SU-DHL-6 (cell line): Measurements from ENCODE around the gene CYTH1.

Source experiments
- H2AFZ ChIP-seq: fragments of 200-600 bp; sonication (generic); 2 replicates; pipeline ENCODE4 v1.6.1; 2014; ENCODE audit warnings: low read depth, mild to moderate bottlenecking, moderate library complexity, mixed read lengths, antibody characterized with exemption, low read length; ENCODE audit not compliant: severe bottlenecking
- H3F3A ChIP-seq: fragments of 200-600 bp; shearing (Covaris generic); 2 replicates; pipeline ENCODE4 v1.6.0; 2016; ENCODE audit warnings: antibody characterized with exemption, mild to moderate bottlenecking; ENCODE audit not compliant: insufficient read depth
- H3K27ac ChIP-seq: fragments of 200-600 bp; sonication (generic); 2 replicates; pipeline ENCODE4 v1.5.1; 2016; ENCODE audit warnings: low read depth, mild to moderate bottlenecking, low read length, moderate library complexity, mixed read lengths
- H3K27me3 ChIP-seq: fragments of 200-600 bp; sonication (generic), shearing (Covaris generic); 2 replicates; pipeline ENCODE4 v1.6.0; 2014; ENCODE audit warnings: mild to moderate bottlenecking, low read length
- H3K36me3 ChIP-seq: fragments of 200-600 bp; sonication (generic); 2 replicates; pipeline ENCODE4 v1.6.1; 2014; ENCODE audit warnings: mild to moderate bottlenecking, low read length, mixed read lengths
- H3K4me2 ChIP-seq: fragments of 300-600, 200-600 bp; shearing (Covaris generic), sonication (generic); 2 replicates; pipeline ENCODE4 v1.6.0; 2014; ENCODE audit warnings: low read length, low read depth, mild to moderate bottlenecking; ENCODE audit not compliant: poor library complexity, severe bottlenecking
- H3K4me3 ChIP-seq: fragments of 200-600 bp; sonication (generic); 2 replicates; pipeline ENCODE4 v1.5.1; 2014; ENCODE audit warnings: antibody characterized with exemption, low read length, mild to moderate bottlenecking, mixed read lengths; ENCODE audit not compliant: insufficient read depth, poor library complexity, severe bottlenecking
- H3K79me2 ChIP-seq: fragments of 200-600 bp; sonication (generic); 2 replicates; pipeline ENCODE4 v1.6.1; 2014; ENCODE audit warnings: mild to moderate bottlenecking, low read length, moderate library complexity; ENCODE audit not compliant: insufficient read depth
- H3K9ac ChIP-seq: fragments of 200-600 bp; sonication (generic); 2 replicates; pipeline ENCODE4 v1.7.0; 2014; ENCODE audit warnings: mild to moderate bottlenecking, low read length
- H3K9me2 ChIP-seq: fragments of 200-600 bp; sonication (generic); replicated peaks from 2 replicates; pipeline ENCODE4 v1.6.1; 2014; ENCODE audit warnings: low read length; ENCODE audit not compliant: insufficient read depth
- H3K9me3 ChIP-seq: fragments of 200-600 bp; sonication (generic); 2 replicates; pipeline ENCODE4 v1.6.1; 2014; ENCODE audit warnings: low read length, mixed read lengths; ENCODE audit not compliant: insufficient read depth
- H4K20me1 ChIP-seq: fragments of 200-600 bp; sonication (generic); 2 replicates; pipeline ENCODE4 v1.6.1; 2014; ENCODE audit warnings: low read depth, mild to moderate bottlenecking, antibody characterized with exemption, low read length, moderate library complexity, mixed read lengths
- EZH2phosphoT487 ChIP-seq: fragments of 200-600 bp; sonication (generic), shearing (Covaris generic); conservative IDR thresholded peaks from 2 replicates; pipeline ENCODE4 v1.6.1; 2018; ENCODE audit warnings: mild to moderate bottlenecking, antibody characterized with exemption, low read length, moderate library complexity, mixed read lengths
- TF ChIP-seq, protein P1 (sequence below): fragments of 200-600 bp; sonication (generic); IDR thresholded peaks from one replicate; pipeline ENCODE4 v1.5.1; 2017; ENCODE audit warnings: antibody characterized with exemption, mild to moderate bottlenecking, low read length, moderate library complexity; ENCODE audit not compliant: insufficient read depth, poor library complexity, severe bottlenecking

The CYTH1 gene

GRCh38 chr17:78789663-78790181, 7.6 kb upstream of the CYTH1 start:
- Histone ChIP-seq H2AFZ (no peak overlapping the region), H3K9me3 (no peaks in the 10 kb centered on the region), H3K9ac (no peak overlapping the region), H3K27ac (no peak overlapping the region), H3F3A (0 out of 2 replicates have a peak, but pooled peaks cover 2% of the 10 kb centered on the region), H3K4me2 (no peak overlapping the region), H3K27me3 (no peaks in the 10 kb centered on the region), H3K9me2 (no peaks in the 10 kb centered on the region), H3K36me3 (no peaks in the 10 kb centered on the region), H4K20me1 (no peaks in the 10 kb centered on the region), H3K4me3 (no peak overlapping the region), H3K79me2 (no peaks in the 10 kb centered on the region)
- no peak for TF ChIP-seq EZH2phosphoT487
- TF ChIP-seq, protein P1, sequence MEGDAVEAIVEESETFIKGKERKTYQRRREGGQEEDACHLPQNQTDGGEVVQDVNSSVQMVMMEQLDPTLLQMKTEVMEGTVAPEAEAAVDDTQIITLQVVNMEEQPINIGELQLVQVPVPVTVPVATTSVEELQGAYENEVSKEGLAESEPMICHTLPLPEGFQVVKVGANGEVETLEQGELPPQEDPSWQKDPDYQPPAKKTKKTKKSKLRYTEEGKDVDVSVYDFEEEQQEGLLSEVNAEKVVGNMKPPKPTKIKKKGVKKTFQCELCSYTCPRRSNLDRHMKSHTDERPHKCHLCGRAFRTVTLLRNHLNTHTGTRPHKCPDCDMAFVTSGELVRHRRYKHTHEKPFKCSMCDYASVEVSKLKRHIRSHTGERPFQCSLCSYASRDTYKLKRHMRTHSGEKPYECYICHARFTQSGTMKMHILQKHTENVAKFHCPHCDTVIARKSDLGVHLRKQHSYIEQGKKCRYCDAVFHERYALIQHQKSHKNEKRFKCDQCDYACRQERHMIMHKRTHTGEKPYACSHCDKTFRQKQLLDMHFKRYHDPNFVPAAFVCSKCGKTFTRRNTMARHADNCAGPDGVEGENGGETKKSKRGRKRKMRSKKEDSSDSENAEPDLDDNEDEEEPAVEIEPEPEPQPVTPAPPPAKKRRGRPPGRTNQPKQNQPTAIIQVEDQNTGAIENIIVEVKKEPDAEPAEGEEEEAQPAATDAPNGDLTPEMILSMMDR: no peak

GRCh38 chr17:78789149-78789662, 7.1 kb upstream of the CYTH1 start:
- Histone ChIP-seq H3K79me2 (no peaks in the 10 kb centered on the region), H3K4me2 (no peak overlapping the region), H3K9me2 (no peaks in the 10 kb centered on the region), H3F3A (peaks cover 4% of the 10 kb centered on the region; the same call in 1 of the 2 replicates), H3K27me3 (no peaks in the 10 kb centered on the region), H3K9ac (no peak overlapping the region), H3K27ac (no peak overlapping the region), H2AFZ (no peak overlapping the region), H3K4me3 (no peak overlapping the region), H3K9me3 (no peaks in the 10 kb centered on the region), H4K20me1 (no peaks in the 10 kb centered on the region), H3K36me3 (no peaks in the 10 kb centered on the region)
- TF ChIP-seq, protein P1: no peak
- TF ChIP-seq EZH2phosphoT487: no peak

GRCh38 chr17:78788451-78788850, 6.4 kb upstream of the CYTH1 start:
- no peaks in the 10 kb centered on the region for H3K36me3 ChIP-seq
- H3K9me3 ChIP-seq: no peaks in the 10 kb centered on the region
- H3K27ac ChIP-seq: no peak overlapping the region
- H3K4me2 ChIP-seq: no peak overlapping the region
- H3K9me2 ChIP-seq: no peaks in the 10 kb centered on the region
- H4K20me1 ChIP-seq: no peaks in the 10 kb centered on the region
- H3K4me3 ChIP-seq: no peak overlapping the region
- peaks cover 9% of the 10 kb centered on the region; the same call in 1 of the 2 replicates for H3F3A ChIP-seq
- no peak overlapping the region for H2AFZ ChIP-seq
- no peak overlapping the region for H3K9ac ChIP-seq
- TF ChIP-seq, protein P1: no peak
- no peak for TF ChIP-seq EZH2phosphoT487
- no peaks in the 10 kb centered on the region for H3K79me2 ChIP-seq
- no peaks in the 10 kb centered on the region for H3K27me3 ChIP-seq
